OCI-LY3 (cell line): ENCODE results near the gene SLC66A2.
"Not testable (repeated sequence)": the region's sequence is repeated elsewhere in the genome, so short reads cannot be mapped to it uniquely, and the experiment has no call there.

Experiments
- H2AFZ ChIP-seq: fragments of 200-600, 300-600 bp; shearing (Covaris generic); 2 replicates; pipeline ENCODE4 v1.6.0; 2014; ENCODE audit warnings: antibody characterized with exemption, low read depth, low read length
- H3K27ac ChIP-seq: fragments of 200-600, 300-600 bp; sonication (generic); 2 replicates; pipeline ENCODE4 v1.5.1; 2014; ENCODE audit warnings: mild to moderate bottlenecking, low read length, moderate library complexity, mixed read lengths
- H3K27me3 ChIP-seq: fragments of 200-600, 300-600 bp; sonication (generic); 2 replicates; pipeline ENCODE4 v1.6.1; 2014; ENCODE audit warnings: low read depth, low read length, mixed read lengths
- H3K36me3 ChIP-seq: fragments of 200-600, 300-600 bp; sonication (generic); replicated peaks from 2 replicates; pipeline ENCODE3; 2014; ENCODE audit warnings: low read depth, low read length, mixed read lengths
- H3K4me1 ChIP-seq: fragments of 300-600, 200-600 bp; sonication (generic); 2 replicates; pipeline ENCODE4 v1.6.1; 2014; ENCODE audit warnings: low read length, mixed read lengths
- H3K4me2 ChIP-seq: fragments of 200-600, 300-600 bp; sonication (generic); 2 replicates; pipeline ENCODE4 v1.6.1; 2014; ENCODE audit warnings: low read length, mixed read lengths
- H3K4me3 ChIP-seq: fragments of 300-600, 200-600 bp; sonication (generic); 2 replicates; pipeline ENCODE4 v1.5.1; 2014; ENCODE audit warnings: antibody characterized with exemption, mild to moderate bottlenecking, low read length, moderate library complexity
- H3K79me2 ChIP-seq: fragments of 300-600, 200-600 bp; shearing (Covaris generic); 2 replicates; pipeline ENCODE4 v1.6.1; 2014; ENCODE audit warnings: mild to moderate bottlenecking, low read length, mixed read lengths
- H3K9ac ChIP-seq: fragments of 300-600, 200-600 bp; shearing (Covaris generic); 2 replicates; pipeline ENCODE4 v1.6.0; 2014; ENCODE audit warnings: mild to moderate bottlenecking, low read length, moderate library complexity
- H3K9me3 ChIP-seq: fragments of 200-600, 300-600 bp; shearing (Covaris generic); 2 replicates; pipeline ENCODE4 v1.6.1; 2014; ENCODE audit warnings: low read length, mixed read lengths; ENCODE audit not compliant: insufficient read depth
- H4K20me1 ChIP-seq: fragments of 200-600, 300-600 bp; sonication (generic); 2 replicates; pipeline ENCODE4 v1.6.1; 2016; ENCODE audit warnings: low read length, mixed read lengths; ENCODE audit not compliant: insufficient read depth
- EZH2phosphoT487 ChIP-seq: fragments of 200-600 bp; shearing (Covaris generic); IDR thresholded peaks from 2 replicates; pipeline ENCODE4 v1.6.1; 2018; ENCODE audit warnings: antibody characterized with exemption, mixed run types, low read depth
- TF ChIP-seq, protein P1 (sequence below): fragments of 200-600, 300-600 bp; sonication (generic); IDR thresholded peaks from 2 replicates; pipeline ENCODE4 v1.5.1; 2014; ENCODE audit warnings: antibody characterized with exemption, low read length, low read depth

Gene SLC66A2

DNA sequence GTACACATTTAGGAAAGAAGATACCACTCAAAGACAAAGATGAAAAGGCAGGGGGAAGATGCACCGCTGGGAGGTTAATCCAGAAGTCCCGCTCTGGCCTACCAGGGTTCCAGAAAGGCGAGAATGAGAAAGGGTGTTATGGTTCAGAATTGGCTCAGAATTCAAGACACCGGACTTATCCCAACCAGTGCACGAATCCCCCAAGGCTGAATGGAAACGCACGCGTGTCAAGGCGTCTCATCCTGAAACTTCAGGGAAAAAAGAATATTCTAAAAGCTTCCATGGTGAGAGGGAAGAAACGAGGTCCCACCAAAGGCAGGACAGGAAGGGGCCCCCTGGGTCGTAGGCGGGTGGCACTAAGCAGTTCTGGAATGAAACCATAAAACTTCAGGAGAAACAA is 71.9 kb downstream of the SLC66A2 start:
- Histone ChIP-seq H3K79me2 (no peaks in the 10 kb centered on the region), H3K4me1 (no peaks in the 10 kb centered on the region), H3K27me3 (no peaks in the 10 kb centered on the region), H3K9ac (no peak overlapping the region), H3K4me2 (no peak overlapping the region), H2AFZ (no peak overlapping the region), H3K36me3 (no peaks in the 10 kb centered on the region), H4K20me1 (no peaks in the 10 kb centered on the region), H3K9me3 (no peaks in the 10 kb centered on the region), H3K4me3 (no peak overlapping the region), H3K27ac (no peak overlapping the region)
- TF ChIP-seq, protein P1, sequence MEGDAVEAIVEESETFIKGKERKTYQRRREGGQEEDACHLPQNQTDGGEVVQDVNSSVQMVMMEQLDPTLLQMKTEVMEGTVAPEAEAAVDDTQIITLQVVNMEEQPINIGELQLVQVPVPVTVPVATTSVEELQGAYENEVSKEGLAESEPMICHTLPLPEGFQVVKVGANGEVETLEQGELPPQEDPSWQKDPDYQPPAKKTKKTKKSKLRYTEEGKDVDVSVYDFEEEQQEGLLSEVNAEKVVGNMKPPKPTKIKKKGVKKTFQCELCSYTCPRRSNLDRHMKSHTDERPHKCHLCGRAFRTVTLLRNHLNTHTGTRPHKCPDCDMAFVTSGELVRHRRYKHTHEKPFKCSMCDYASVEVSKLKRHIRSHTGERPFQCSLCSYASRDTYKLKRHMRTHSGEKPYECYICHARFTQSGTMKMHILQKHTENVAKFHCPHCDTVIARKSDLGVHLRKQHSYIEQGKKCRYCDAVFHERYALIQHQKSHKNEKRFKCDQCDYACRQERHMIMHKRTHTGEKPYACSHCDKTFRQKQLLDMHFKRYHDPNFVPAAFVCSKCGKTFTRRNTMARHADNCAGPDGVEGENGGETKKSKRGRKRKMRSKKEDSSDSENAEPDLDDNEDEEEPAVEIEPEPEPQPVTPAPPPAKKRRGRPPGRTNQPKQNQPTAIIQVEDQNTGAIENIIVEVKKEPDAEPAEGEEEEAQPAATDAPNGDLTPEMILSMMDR, result no peak
- no peak for TF ChIP-seq EZH2phosphoT487

DNA sequence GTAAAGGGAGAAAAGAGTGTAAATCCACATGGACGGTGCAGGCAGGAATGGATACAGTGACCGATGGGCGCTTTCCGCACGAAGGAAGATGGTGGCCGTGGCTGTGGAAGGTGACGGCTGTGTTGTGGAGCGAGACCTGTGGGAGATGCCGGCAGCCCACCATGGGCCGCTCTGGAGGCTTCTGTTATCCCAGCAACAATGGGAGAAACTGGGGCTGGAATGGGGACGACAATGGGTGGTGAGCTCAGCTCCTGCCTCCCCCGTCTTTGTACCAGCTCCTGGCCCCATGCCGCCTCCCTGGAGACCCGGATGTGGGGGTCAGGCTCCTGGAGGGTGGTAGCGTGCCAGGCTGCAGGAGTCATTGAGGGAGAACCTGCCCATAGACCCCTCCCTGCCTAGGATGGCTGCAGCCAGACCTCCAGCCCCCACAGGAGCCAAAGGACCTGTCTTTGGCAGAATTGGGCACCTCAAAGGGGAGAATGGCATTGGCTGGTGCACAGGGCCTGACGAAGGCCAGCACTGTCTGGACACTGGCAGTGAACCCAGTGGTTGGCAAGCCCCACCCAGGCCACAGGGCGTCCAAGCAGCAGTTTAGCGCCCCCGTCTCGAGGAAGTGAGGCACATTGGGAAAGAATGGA is 72.6 kb downstream of the SLC66A2 start:
- no peak overlapping the region for H3K27ac ChIP-seq
- H3K4me1 ChIP-seq, result no peaks in the 10 kb centered on the region
- H4K20me1 ChIP-seq, result no peaks in the 10 kb centered on the region
- H3K27me3 ChIP-seq, result no peaks in the 10 kb centered on the region
- no peak overlapping the region for H3K4me2 ChIP-seq
- H2AFZ ChIP-seq, result no peak overlapping the region
- no peaks in the 10 kb centered on the region for H3K79me2 ChIP-seq
- TF ChIP-seq, protein P1, result no peak
- TF ChIP-seq EZH2phosphoT487, result no peak
- no peak overlapping the region for H3K4me3 ChIP-seq
- H3K9me3 ChIP-seq, result no peaks in the 10 kb centered on the region
- no peaks in the 10 kb centered on the region for H3K36me3 ChIP-seq
- no peak overlapping the region for H3K9ac ChIP-seq

DNA sequence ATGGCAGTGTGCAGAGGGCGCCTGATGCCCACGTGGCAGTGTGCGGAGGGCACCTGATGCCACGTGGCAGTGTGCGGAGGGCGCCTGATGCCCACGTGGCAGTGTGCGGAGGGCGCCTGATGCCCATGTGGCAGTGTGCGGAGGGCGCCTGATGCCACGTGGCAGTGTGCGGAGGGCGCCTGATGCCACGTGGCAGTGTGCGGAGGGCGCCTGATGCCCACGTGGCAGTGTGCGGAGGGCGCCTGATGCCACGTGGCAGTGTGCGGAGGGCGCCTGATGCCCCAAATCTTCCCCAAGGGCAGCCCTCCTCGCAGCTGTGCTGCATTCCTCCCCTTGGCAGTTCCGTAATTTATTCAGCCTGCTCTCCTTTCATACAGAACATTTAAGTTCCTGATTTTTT is 73.2 kb downstream of the SLC66A2 start:
- not testable (repeated sequence) for H4K20me1 ChIP-seq, H3K4me3 ChIP-seq, H2AFZ ChIP-seq, H3K27ac ChIP-seq, H3K9ac ChIP-seq, H3K4me2 ChIP-seq, H3K27me3 ChIP-seq, H3K36me3 ChIP-seq, H3K4me1 ChIP-seq, H3K9me3 ChIP-seq, H3K79me2 ChIP-seq

DNA sequence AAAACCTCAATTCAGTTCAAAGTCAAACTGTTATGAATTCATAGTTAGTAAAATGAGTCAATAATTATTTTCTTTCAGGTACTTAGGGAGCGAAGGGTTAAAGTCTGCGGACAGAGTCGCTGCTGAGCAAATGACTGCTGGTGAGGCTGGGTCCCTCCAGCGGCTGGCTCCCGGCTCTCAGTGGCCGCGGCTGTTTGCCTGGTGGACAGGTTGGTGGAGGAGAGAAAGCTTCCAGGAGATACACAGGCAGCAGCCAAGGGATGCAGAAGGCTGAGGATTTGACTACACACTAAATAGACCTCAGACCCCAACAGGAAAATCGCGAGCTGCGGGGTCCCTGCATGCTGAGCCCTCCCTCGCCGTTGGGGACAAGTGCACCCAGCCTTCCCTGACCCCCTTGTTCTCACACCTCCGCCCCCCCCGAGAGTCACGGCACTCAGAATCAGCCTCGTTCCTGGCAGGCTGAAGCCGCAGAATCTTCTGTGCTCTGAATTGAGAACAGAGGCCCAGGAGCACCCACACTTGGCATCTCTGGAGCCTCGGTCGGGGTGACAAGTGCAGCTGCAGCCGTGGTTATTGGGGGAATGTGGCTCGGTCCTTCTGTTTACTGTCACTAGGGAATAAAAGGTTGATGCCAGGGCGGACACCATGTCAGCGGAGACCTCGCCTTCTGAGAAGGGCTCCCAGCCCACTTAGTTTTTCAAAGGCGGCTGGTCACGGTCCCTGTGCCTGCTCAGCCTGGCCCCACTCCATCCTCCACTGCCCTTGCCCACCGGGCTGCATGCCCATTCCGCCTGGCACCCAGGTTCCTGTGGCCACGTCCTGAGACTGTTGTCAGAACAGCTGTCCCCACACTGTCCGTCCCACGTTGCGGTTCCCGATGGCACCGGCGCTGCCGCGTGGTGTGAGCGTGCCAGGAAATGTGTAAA is 74.0 kb downstream of the SLC66A2 start:
- no peaks in the 10 kb centered on the region for H3K27me3 ChIP-seq
- H3K4me1 ChIP-seq, result no peaks in the 10 kb centered on the region
- no peak overlapping the region for H3K4me3 ChIP-seq
- H3K27ac ChIP-seq, result no peak overlapping the region
- H4K20me1 ChIP-seq, result no peaks in the 10 kb centered on the region
- H3K9me3 ChIP-seq, result no peaks in the 10 kb centered on the region
- no peak overlapping the region for H3K4me2 ChIP-seq
- H3K9ac ChIP-seq, result no peak overlapping the region
- no peak overlapping the region for H2AFZ ChIP-seq
- no peak for TF ChIP-seq EZH2phosphoT487
- TF ChIP-seq, protein P1, result no peak
- no peaks in the 10 kb centered on the region for H3K79me2 ChIP-seq
- no peaks in the 10 kb centered on the region for H3K36me3 ChIP-seq
